ENCODE measurements around the gene VWC2.

DNA sequence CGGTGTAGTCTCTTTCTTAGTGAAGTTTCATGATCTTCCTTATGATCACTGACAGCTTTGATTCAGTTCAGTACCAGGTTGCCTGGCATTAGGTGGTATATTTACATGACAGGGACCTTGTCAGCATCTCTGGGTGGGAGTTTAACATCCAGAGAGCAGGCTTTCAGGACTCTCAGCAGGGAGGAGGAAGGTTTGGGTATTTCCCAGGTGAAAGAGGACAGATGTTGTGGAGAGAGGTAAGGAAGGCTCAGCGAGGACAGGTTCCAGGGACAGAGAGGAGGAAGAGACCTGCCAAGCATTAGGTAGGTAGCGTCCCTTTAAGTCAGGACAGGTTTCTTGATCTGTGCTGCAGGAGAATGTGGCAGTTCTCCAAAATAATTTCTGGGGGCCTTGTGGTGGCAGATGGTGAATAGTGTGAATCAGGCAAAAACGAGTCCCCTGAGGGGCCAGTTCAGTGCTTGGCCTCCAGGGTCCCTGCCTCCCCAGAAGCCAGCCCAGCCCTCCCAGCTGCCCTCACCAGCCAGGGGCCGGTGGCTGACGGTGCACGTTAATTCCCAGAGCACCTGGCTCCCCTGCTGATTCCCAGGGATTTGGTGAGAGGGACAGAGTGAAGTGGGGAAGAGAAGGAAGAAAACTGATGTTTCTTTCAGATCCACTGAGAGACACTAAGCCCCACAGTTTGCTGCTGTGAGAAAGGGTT lies 82.0 kb downstream of the VWC2 start:
- TF ChIP-seq, protein P1, sequence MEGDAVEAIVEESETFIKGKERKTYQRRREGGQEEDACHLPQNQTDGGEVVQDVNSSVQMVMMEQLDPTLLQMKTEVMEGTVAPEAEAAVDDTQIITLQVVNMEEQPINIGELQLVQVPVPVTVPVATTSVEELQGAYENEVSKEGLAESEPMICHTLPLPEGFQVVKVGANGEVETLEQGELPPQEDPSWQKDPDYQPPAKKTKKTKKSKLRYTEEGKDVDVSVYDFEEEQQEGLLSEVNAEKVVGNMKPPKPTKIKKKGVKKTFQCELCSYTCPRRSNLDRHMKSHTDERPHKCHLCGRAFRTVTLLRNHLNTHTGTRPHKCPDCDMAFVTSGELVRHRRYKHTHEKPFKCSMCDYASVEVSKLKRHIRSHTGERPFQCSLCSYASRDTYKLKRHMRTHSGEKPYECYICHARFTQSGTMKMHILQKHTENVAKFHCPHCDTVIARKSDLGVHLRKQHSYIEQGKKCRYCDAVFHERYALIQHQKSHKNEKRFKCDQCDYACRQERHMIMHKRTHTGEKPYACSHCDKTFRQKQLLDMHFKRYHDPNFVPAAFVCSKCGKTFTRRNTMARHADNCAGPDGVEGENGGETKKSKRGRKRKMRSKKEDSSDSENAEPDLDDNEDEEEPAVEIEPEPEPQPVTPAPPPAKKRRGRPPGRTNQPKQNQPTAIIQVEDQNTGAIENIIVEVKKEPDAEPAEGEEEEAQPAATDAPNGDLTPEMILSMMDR (IDR thresholded peaks at IDR 0.05), result no peak
- TF ChIP-seq, protein P2, sequence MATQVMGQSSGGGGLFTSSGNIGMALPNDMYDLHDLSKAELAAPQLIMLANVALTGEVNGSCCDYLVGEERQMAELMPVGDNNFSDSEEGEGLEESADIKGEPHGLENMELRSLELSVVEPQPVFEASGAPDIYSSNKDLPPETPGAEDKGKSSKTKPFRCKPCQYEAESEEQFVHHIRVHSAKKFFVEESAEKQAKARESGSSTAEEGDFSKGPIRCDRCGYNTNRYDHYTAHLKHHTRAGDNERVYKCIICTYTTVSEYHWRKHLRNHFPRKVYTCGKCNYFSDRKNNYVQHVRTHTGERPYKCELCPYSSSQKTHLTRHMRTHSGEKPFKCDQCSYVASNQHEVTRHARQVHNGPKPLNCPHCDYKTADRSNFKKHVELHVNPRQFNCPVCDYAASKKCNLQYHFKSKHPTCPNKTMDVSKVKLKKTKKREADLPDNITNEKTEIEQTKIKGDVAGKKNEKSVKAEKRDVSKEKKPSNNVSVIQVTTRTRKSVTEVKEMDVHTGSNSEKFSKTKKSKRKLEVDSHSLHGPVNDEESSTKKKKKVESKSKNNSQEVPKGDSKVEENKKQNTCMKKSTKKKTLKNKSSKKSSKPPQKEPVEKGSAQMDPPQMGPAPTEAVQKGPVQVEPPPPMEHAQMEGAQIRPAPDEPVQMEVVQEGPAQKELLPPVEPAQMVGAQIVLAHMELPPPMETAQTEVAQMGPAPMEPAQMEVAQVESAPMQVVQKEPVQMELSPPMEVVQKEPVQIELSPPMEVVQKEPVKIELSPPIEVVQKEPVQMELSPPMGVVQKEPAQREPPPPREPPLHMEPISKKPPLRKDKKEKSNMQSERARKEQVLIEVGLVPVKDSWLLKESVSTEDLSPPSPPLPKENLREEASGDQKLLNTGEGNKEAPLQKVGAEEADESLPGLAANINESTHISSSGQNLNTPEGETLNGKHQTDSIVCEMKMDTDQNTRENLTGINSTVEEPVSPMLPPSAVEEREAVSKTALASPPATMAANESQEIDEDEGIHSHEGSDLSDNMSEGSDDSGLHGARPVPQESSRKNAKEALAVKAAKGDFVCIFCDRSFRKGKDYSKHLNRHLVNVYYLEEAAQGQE (IDR thresholded peaks at IDR 0.05; ENCODE audit: insufficient read depth in 1 of 2, low read depth in 2 of 2, low read length in 1 of 2), result no peak
